Skin of body (tissue), 2 donors: ENCODE measurements around the gene ZNF593. TPM values are rescaled to one million over a fixed set of nuclear protein-coding genes. Genes with fewer than 3 reads are reported as not detected.

Source experiments
- DNase-seq: peaks from one replicate; lab custom pipeline; 2025; lab: John Stamatoyannopoulos, UW
- total RNA-seq: library from RNA; depleted of rRNA; stranded (reverse); fragments of >200 nt; gene quantifications from one replicate; pipeline ENCODE4 v1.2.3, GENCODE V29; 2014

The ZNF593 gene
- total RNA-seq, 1 donor from 2014 or later, result 10.0 TPM

GRCh38 chr1:26145960-26146294 lies 23.8 kb upstream of the ZNF593 start:
- DNase-seq, result no peak

GRCh38 chr1:26148887-26149286 lies 20.8 kb upstream of the ZNF593 start:
- no peak for DNase-seq

GRCh38 chr1:26153966-26154532 lies 15.7 kb upstream of the ZNF593 start:
- DNase-seq, result no peak

- DNase-seq, result no peak
Measured at GRCh38 chr1:26154750-26155149, 15.0 kb upstream of the ZNF593 start.

- no peak for DNase-seq
Measured at GRCh38 chr1:26155370-26156284, 14.1 kb upstream of the ZNF593 start.

- no peak for DNase-seq
Measured at GRCh38 chr1:26156285-26157038, 13.2 kb upstream of the ZNF593 start.

- no peak for DNase-seq
Measured at GRCh38 chr1:26158271-26158907, 11.3 kb upstream of the ZNF593 start.

- DNase-seq, result no peak
Measured at GRCh38 chr1:26158908-26159742, 10.6 kb upstream of the ZNF593 start, which contains the start of gene FAM110D. TSS of gene FAM110D (plus strand) at chr1:26159079. CDS start at chr1:26161292, 2,213 bp downstream.

GRCh38 chr1:26159743-26160039 lies 10.0 kb upstream of the ZNF593 start:
- DNase-seq, result no peak

GRCh38 chr1:26160527-26161414 lies 8.9 kb upstream of the ZNF593 start:
- DNase-seq, result no peak

GRCh38 chr1:26161415-26162219 lies 8.1 kb upstream of the ZNF593 start:
- no peak for DNase-seq

GRCh38 chr1:26162220-26162709 lies 7.4 kb upstream of the ZNF593 start:
- DNase-seq, result no peak

- DNase-seq, result no peak
Measured at GRCh38 chr1:26163684-26164035, 6.0 kb upstream of the ZNF593 start.

- no peak for DNase-seq
Measured at GRCh38 chr1:26164036-26164860, 5.5 kb upstream of the ZNF593 start.

GRCh38 chr1:26164861-26165842 lies 4.6 kb upstream of the ZNF593 start:
- no peak for DNase-seq

- no peak for DNase-seq
Measured at GRCh38 chr1:26166719-26167281, 2.9 kb upstream of the ZNF593 start.
